GM12892 (cell line): Measurements from ENCODE around the gene MYOM1.

Experiments
- POLR2A ChIP-seq: IDR thresholded peaks from 2 replicates; pipeline ENCODE4 v1.6.1; 2011; ENCODE audit warnings: low read depth, low read length, control low read depth
- POLR2AphosphoS5 ChIP-seq: IDR thresholded peaks from 2 replicates; pipeline ENCODE4 v1.6.1; 2011; ENCODE audit warnings: low read depth, low read length, control low read depth
- TAF1 ChIP-seq: IDR thresholded peaks from 2 replicates; pipeline ENCODE4 v1.6.1; 2011; ENCODE audit warnings: low read depth, mild to moderate bottlenecking, control low read depth, low read length, borderline replicate concordance

DNA sequence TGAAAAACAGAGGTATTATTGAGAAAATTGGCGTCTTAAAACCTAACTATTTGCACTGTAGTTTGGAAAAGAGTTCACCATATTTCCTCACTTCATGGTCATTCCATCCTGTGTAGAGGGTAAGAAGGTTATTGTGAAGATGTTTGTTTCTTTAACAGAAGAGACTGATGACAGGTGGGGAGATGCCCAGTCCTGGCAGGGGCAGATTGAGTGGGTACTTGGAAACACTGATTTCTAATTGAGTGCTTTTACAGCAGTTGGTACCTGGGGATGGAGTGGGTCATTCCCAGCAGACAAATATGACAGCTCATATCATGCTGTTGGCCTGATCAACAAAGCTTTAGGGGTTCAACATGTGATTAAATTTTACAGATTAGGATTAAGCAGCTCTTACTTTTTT is 67.5 kb downstream of the MYOM1 start:
- no peak for TF ChIP-seq POLR2AphosphoS5
- TF ChIP-seq POLR2A: no peak
- TF ChIP-seq TAF1: no peak
